RPMI8226 (cell line): Measurements from ENCODE around the gene NOTO.
"Not testable (repeated sequence)": the region's sequence is repeated elsewhere in the genome, so short reads cannot be mapped to it uniquely, and the experiment has no call there.

Experiments
- DNase-seq: peaks from one replicate; pipeline ENCODE4 v3.0.0-alpha.2; 2015

NOTO gene, protein sequence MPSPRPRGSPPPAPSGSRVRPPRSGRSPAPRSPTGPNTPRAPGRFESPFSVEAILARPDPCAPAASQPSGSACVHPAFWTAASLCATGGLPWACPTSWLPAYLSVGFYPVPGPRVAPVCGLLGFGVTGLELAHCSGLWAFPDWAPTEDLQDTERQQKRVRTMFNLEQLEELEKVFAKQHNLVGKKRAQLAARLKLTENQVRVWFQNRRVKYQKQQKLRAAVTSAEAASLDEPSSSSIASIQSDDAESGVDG

GRCh38 chr2:73202156-73203054 lies at the start of gene NOTO:
Gene NOTO, plus strand, starts transcription at chr2:73202574. Its CDS starts 93 bp downstream, at chr2:73202667.
- no peak for DNase-seq

DNA sequence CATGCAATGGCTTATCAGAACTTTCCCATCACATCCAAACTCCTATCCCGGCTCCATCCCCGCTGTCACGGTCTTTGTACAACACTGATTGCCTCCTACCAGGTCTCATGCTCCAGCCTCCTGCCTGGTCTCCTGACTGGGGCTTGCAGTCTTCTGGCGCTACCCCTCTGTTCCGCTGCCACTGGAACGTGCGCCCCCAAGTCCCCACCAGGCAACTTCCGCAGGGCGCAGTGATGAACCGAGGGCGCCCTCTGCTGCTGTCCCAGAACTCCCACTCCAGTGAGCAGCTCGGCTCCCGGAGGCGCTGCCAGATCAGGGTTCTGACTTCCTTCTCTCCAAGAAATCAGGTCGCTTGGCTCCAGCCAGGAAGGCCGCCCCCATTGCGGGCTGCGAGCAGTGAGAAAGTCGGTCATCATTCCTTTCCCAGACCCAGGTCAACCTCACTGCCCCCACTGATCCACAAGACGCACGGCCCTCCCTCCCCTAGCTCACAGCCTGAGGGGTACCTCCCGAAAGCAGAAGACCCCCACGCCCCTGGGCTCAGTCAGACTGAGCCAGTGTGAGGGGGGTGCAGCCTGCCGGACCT lies 45.7 kb upstream of the NOTO start:
- peak; percentile 52 for DNase-seq

DNA sequence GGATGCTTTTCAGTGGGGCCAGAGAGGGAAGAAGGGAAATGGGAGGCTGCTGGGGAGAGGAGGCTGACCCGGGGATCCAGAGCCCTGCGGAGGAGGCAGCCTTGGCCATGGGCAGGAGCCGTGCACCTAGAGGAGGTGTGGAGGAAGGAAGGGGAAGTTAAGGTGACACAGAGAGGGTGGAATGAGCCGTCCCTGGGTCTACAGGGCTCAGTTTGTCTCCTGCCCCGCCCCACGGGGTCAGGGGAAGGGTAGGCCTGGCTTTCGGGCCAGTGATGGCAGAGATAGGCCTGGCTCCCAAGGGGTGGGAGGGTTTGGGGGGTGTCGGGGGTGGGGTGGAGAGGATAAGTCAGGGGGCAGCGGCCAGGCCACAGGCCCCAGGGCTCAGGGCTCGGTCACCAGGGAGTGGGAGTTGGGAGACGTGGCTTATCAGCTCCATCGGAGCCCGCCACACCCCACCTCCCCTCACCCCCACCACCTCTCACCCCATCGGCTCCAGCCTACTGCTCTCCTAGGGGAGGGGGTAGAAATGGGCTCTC lies 39.5 kb upstream of the NOTO start:
- DNase-seq = no peak

GRCh38 chr2:73163483-73164367 lies 38.6 kb upstream of the NOTO start:
- DNase-seq = peak; percentile 69

- DNase-seq = not testable (repeated sequence)
These were observed 36.4 kb upstream of the NOTO start for GRCh38 chr2:73165978-73166377.

DNA sequence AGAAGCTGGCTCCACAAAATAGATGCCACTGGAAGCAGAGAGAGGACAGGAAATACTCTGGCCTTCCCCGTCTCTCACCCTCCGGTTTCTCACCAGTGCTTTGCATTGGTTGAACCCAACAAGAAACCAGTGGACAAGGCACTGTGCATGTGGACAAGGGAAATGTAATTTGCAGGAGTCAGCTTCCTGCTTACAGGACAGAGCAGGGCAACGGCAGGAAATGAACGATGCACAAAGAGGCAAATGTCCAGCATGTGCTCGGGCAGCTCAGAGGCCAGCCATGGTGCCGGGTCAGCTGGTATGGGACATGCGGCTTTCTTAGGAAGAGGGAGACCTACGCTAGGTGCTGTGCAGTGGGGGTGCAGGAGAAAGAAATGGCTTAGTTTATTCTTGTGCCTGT lies 35.6 kb upstream of the NOTO start:
- not testable (repeated sequence) for DNase-seq

GRCh38 chr2:73168348-73168747 lies 34.0 kb upstream of the NOTO start:
- DNase-seq = not testable (repeated sequence)

DNA sequence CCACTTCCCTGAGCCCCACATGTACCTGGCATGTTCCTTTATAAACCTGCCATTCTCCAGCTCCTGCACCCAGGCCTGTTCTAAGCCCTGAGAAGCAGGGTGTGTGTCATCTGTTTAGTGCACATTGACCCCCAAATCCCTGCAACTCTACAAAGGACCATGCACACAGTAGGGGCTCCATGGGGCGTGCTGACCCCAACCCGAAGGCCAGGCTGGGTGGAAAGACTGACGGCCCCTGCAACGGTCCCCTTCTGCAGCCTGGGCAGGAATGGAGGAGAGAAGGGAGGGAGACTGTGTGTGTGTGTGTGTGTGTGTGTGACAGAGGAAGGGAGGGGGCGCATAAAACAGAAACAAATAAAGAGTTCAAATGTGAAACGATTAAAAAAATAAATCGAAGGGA lies 32.0 kb upstream of the NOTO start:
- not testable (repeated sequence) for DNase-seq

DNA sequence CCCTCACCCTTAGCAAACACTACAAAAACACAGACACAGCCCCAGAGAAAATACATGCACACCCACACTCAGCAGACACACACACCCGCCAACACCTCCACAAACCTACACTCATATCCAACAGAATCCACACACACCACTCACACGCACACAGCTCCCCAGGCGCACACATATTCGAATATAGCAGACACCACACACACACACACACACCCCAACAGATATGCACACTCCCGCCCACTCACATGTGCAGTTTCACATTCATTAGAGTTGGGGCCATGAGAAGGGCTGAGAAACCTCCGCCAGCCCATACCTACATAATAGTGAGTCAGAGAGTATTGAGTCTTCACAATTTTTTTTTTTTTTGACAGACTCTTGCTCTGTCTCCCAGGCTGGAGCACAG lies 29.4 kb upstream of the NOTO start:
- DNase-seq = no peak

GRCh38 chr2:73173781-73174180 lies 28.6 kb upstream of the NOTO start:
- no peak for DNase-seq

DNA sequence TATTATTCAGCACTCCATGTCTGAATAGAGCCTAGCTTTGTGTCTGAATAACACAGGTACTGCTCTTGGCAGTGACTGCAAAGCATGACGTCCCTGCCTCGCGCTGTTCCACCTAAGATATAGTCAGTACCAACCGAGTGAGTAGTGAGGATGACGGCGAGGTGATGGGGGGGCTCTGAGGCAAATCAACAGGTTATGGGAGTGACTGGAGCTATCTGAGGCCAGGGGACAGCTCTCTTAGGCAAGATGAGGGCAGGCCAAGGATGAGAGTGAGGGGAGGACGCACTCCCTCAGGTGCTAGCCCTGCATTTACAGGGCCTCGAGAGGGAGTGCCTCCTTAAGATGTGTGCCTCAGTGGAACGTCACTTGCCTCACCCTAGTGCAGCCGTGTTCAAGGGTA lies 28.1 kb upstream of the NOTO start:
- no peak for DNase-seq

DNA sequence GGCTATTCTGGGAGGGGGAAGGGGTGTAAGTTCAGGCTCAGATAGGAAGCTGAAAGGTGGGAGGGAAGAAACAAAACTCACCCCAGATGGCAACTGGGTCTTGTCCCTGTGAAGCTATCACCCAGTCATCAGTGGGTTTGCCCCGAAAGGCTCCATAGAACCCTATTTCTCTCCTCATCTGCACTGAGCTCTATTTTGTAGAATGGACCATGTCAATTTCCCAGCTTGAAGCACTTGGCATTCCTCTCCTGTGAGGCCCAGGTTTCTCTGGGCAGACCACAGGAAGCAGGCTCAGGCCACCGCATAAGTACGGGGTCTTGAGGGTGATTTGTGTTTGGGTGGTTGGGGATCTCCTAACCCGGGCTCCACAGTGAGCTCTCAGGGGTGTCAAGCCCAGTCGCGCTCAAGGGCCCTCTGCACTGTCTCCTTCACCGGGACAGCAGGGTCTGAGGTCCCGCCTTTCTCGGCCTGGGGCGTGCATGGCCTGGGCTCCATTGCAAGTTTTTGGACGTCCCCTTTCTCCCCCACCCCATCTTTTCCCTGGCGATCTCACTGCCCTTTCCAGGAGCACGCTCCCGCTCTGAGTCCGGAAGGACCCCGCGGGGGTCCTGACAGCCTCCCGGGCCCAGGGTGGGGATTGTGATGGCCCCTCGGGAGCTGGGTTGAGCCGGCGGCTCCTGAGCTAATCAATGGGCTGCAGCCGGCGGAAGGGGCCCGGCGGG lies 27.3 kb upstream of the NOTO start:
- DNase-seq = no peak

- DNase-seq = peak; percentile 91
These were observed 26.6 kb upstream of the NOTO start for GRCh38 chr2:73175663-73176204.

DNA sequence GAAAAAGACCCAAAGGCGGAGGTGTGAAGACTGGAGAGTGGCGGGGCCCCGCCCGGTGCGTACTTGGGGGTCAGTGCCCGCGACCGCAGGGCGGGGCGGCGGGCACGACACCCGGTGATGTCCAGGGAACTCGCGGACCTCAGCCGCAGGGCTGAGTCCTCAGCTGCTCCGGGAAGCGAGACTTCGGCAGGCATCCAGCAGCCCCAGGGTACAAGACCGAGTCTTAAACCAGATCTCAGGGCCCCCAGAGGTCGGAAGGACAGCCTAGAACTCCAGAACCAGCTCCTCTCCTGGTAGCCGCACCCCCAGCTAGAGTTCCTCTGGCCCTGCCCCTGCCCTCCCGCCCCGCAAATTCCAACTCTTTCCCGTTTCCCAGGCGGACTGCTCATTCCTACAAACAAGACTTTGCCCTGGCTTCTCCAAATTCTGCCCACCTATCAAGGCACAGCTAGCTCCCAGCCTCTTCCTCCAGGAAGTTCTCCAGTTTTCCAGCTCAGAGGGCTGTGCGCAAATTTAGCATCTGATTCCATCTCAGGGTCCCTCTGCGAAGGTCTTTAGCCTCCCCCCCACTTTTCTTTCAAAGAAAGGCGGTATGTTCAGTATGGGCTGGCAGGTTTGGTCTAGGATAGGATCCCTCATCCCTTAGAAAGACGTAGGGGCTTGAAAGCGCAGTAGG lies 26.0 kb upstream of the NOTO start:
- DNase-seq = no peak

DNA sequence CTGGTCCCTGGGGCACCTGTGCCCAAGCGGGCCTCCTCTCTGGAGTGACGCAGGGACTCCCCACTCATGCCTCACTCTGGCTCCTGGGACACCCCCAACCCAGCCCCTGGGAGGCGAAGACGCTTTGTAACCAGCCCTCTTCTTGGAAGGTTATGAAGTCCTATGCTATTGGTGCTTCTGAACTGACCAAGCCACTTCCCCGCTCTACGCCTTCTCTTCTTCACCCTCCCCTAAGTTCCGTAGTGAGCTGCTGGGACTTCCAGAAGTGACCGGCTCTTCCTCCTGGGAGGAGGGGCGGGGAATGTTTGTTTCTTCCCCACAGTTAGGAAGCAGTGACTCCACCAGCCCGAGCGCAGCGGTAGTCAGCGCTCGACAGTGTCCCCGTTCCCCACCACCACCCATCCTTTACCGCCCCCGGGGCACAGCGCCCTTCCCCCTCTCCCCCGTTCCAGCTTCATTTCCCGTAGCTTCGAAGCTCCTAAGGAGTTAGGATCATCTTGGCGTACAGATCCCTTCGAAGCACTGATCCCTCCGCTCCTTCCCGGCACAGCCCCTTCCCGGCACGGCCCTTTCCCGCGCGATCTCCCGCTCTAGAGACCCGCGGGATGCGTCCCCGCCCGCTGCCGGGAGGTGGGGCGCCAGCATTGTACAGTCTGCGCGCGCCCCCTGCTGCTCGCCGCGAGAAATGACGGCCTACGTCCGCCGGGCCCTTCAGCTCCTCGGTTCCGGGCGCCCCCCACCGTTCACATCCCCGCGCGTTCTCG lies 25.3 kb upstream of the NOTO start:
- peak; percentile 89 for DNase-seq

DNA sequence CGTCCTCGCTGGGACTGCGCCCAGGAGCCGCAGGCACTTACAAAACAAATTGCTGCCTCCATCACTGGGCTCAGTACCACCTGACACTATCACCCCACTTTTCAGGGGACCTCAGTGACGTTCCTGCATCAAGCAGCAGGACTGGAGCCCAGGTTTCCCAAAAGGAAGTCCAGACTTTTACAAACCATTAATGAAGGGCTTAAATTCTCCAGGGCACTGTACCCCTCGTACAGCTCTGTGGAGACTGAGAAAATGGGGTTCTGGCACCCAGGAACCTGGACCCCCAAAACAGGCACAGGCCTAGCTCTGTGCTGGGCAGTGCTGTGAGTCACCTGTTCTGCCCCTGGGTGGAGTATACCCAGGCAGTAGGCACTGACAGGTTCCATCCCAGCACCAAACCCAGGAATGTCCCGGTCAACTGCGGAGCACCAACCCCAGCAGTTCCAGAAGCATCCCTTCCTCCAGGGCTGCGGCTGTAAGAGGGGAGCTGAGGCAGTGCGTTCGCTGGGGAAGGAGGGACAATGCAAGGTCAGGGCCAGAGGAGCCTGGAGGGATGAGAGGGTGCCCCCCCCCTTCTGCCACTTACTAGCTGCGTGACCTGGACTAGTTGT lies 24.6 kb upstream of the NOTO start:
- DNase-seq = no peak

- no peak for DNase-seq
These were observed 16.4 kb upstream of the NOTO start for GRCh38 chr2:73185965-73186364.

DNA sequence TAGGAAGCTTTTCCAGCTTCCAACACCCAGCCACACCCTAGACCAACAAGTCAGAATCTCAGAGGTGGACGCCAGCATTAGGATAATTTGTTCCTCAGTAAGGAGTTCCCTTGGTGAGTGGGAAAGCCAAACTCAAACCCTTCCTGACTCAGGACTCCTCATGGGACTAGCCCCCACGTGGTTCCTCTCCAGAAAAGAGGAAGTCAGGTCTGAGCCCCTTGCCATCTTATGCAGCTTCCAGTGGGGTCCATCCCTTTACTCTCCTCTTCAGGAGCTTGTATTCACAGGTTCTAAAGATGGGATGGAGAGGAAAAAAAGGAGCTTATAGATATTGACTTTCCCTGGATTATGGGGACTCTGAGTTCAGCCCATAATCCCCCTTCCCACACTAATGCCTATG lies 14.8 kb upstream of the NOTO start:
- DNase-seq = no peak

DNA sequence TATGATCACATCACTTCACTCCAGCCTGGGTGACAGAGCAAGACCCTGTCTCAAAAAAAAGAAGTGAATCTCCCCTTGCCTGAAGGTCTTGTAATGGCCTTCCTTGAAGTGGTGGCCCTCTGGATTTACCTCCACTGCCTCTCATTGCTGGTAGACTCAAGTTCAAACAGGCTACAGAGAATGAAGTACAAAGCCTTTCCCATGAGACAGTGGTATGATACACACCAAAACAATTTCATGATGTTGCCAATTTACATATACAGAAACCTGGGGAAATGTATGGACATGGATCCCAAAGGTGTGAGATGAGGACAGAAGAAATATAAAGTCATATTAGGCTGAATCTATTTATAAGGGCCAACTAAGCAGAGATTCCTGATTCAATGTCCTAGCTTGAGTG lies 4.8 kb upstream of the NOTO start:
- no peak for DNase-seq

DNA sequence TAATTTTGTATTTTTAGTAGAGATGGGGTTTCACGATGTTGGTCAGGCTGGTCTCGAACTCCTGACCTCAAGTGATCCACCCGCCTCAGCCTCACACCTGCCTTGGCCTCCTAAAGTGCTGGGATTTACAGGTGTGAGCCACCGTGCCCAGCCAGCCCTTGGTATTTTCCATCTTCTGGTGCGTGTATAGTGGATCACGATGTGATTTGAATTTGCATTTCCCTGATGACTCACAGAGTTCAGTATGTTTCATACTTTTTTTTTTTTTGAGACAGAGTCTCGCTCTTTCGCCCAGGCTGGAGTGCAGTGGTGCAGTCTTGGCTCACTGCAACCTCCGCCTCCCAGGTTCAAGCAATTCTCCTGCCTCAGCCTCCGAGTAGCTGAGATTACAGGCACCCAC lies 2.1 kb upstream of the NOTO start:
- not testable (repeated sequence) for DNase-seq
